Activated CD4-positive, alpha-beta T cell treated with anti-CD3 and anti-CD28 coated beads, Interleukin-10, Interleukin-2, amounts not matched to agents 100 ng/mL and 50 ng/mL, durations not matched to agents 16 hours and 8 hours (primary cell): ENCODE measurements around the gene SLC7A6OS.

Source experiments
- DNase-seq: peaks from one replicate; pipeline ENCODE4 v3.0.0-alpha.2; 2020

Gene SLC7A6OS

GRCh38 chr16:68275611-68276191 lies 35.0 kb downstream of the SLC7A6OS start:
- DNase-seq, result peak; percentile 77

GRCh38 chr16:68274441-68274840 lies 36.3 kb downstream of the SLC7A6OS start:
- DNase-seq, result no peak

- no peak for DNase-seq
These were observed 36.9 kb downstream of the SLC7A6OS start for GRCh38 chr16:68273896-68274295.

GRCh38 chr16:68273459-68273858 lies 37.3 kb downstream of the SLC7A6OS start:
- DNase-seq, result no peak

GRCh38 chr16:68272507-68273209 lies 38.1 kb downstream of the SLC7A6OS start:
- DNase-seq, result no peak

GRCh38 chr16:68270353-68270752 lies 40.4 kb downstream of the SLC7A6OS start:
- no peak for DNase-seq

- no peak for DNase-seq
These were observed 41.0 kb downstream of the SLC7A6OS start for GRCh38 chr16:68269793-68270192.

GRCh38 chr16:68267612-68268405 lies 42.9 kb downstream of the SLC7A6OS start:
- no peak for DNase-seq

- DNase-seq, result peak; percentile 65
These were observed 45.4 kb downstream of the SLC7A6OS start for GRCh38 chr16:68265078-68265920.

GRCh38 chr16:68264128-68265077 lies 46.3 kb downstream of the SLC7A6OS start, which contains the start of gene SLC7A6:
Gene SLC7A6 (plus strand): TSS chr16:68264526. CDS start chr16:68274727, 10,201 bp downstream.
- peak; percentile 89 for DNase-seq

GRCh38 chr16:68263559-68264127 lies 47.1 kb downstream of the SLC7A6OS start:
- DNase-seq, result no peak

GRCh38 chr16:68259007-68259825 lies 51.5 kb downstream of the SLC7A6OS start:
- DNase-seq, result no peak

- DNase-seq, result no peak
These were observed 52.6 kb downstream of the SLC7A6OS start for GRCh38 chr16:68257906-68258800.

GRCh38 chr16:68257251-68257905 lies 53.4 kb downstream of the SLC7A6OS start:
- no peak for DNase-seq

GRCh38 chr16:68255712-68256111 lies 55.0 kb downstream of the SLC7A6OS start:
- DNase-seq, result no peak

GRCh38 chr16:68253721-68254120 lies 57.0 kb downstream of the SLC7A6OS start:
- DNase-seq, result no peak

GRCh38 chr16:68252383-68252782 lies 58.4 kb downstream of the SLC7A6OS start:
- DNase-seq, result no peak

GRCh38 chr16:68251832-68252231 lies 58.9 kb downstream of the SLC7A6OS start:
- no peak for DNase-seq

GRCh38 chr16:68250951-68251350 lies 59.8 kb downstream of the SLC7A6OS start:
- no peak for DNase-seq
